HepG2 (cell line): ENCODE data around the gene EPN2. TPM values are rescaled to one million over a fixed set of nuclear protein-coding genes. Genes with fewer than 3 reads are reported as not detected.

Experiments used
- ATAC-seq: fragments of 200-7000 bp; cut with Tn5 transposase; 3 replicates; pipeline ENCODE4 v1.9.1; 2020; ENCODE audit warnings: mild to moderate bottlenecking, moderate library complexity
- BruUV-seq: library from RNA; stranded (reverse); fragments of 400-500 nt; replicated peaks from 2 replicates; lab custom pipeline; 2021; lab: Mats Ljungman, UMichigan
- CTCF ChIA-PET: fragments of 300-600 bp; formaldehyde crosslinking; extraction: SDS; loops from one replicate; lab custom pipeline; 2021; ENCODE audit warnings: low total read pairs, inconsistent platforms, low intra/inter-chr PET ratio; lab: Yijun Ruan, JAX
- POLR2A ChIA-PET: fragments of 350-600 bp; sonication (Branson Sonifier 250); formaldehyde crosslinking; loops from one replicate; lab custom pipeline; 2020; ENCODE audit warnings: antibody characterized with exemption, inconsistent platforms; lab: Yijun Ruan, JAX
- DNase-seq: peaks from one replicate; pipeline ENCODE4 v3.0.0-alpha.2; 2015; ENCODE audit warnings: low spot score
- FAIRE-seq: peaks from 3 replicates; lab custom pipeline; 2011; peaks lifted over from hg19 to GRCh38; lab: Jason Lieb, UNC
- H2AFZ ChIP-seq: one replicate; pipeline ENCODE4 v1.6.1; 2011; ENCODE audit warnings: low read length, inconsistent platforms
- H3K27ac ChIP-seq: fragments of 300-600 bp; 3 replicates; pipeline ENCODE4 v1.8.0; 2011; ENCODE audit warnings: mixed run types, mild to moderate bottlenecking, mixed read lengths, low read length, inconsistent platforms; ENCODE audit not compliant: insufficient read depth; ENCODE audit errors: extremely low read length
- H3K27me3 ChIP-seq, 2 experiments: fragments of 200-600 bp in 1 of 2; 2 replicates in 1 of 2; 3 replicates in 1 of 2; pipeline versions ENCODE4 v1.6.0 to v1.8.0; 2011; ENCODE audit warnings: low read length in 2 of 2, mild to moderate bottlenecking in 2 of 2, moderate library complexity in 2 of 2, inconsistent platforms in 1 of 2; ENCODE audit not compliant: insufficient read depth in 2 of 2, control insufficient read depth in 1 of 2
- H3K36me3 ChIP-seq, 2 experiments: fragments of 200-600 bp in 1 of 2; replicated peaks in 1 of 2; 2 replicates in 1 of 2; 3 replicates in 1 of 2; pipeline versions ENCODE4 v1.5.1 to v1.8.0; 2011; ENCODE audit warnings: low read length in 2 of 2, inconsistent platforms in 1 of 2; ENCODE audit not compliant: insufficient read depth in 2 of 2, control insufficient read depth in 1 of 2
- H3K4me1 ChIP-seq: 2 replicates; pipeline ENCODE4 v1.5.1; 2012; ENCODE audit warnings: low read length, inconsistent platforms; ENCODE audit not compliant: insufficient read depth
- H3K4me2 ChIP-seq: 2 replicates; pipeline ENCODE4 v1.6.0; 2011; ENCODE audit warnings: low read depth, low read length, inconsistent platforms
- H3K4me3 ChIP-seq, 3 experiments: fragments of 200-600 bp in 1 of 3; sonication (generic), shearing (Covaris generic) in 1 of 3; replicated peaks in 1 of 3; 2 replicates each; pipeline ENCODE4 v1.5.1; 2011 to 2016; ENCODE audit warnings: low read length in 3 of 3, inconsistent platforms in 2 of 3, low read depth in 2 of 3, mild to moderate bottlenecking in 2 of 3, control low read depth in 1 of 3, mixed read lengths in 1 of 3; ENCODE audit not compliant: insufficient read depth in 1 of 3
- H3K79me2 ChIP-seq: one replicate; pipeline ENCODE4 v1.6.1; 2011; ENCODE audit warnings: low read length, inconsistent platforms; ENCODE audit not compliant: insufficient read depth
- H3K9ac ChIP-seq: 2 replicates; pipeline ENCODE4 v1.6.0; 2011; ENCODE audit warnings: mild to moderate bottlenecking, low read depth, low read length, inconsistent platforms; ENCODE audit not compliant: insufficient read depth
- H3K9me3 ChIP-seq: 2 replicates; pipeline ENCODE4 v1.5.1; 2012; ENCODE audit warnings: mild to moderate bottlenecking, low read length
- H4K20me1 ChIP-seq: 2 replicates; pipeline ENCODE4 v1.6.0; 2011; ENCODE audit warnings: inconsistent platforms, mild to moderate bottlenecking, low read length, moderate library complexity; ENCODE audit not compliant: insufficient read depth
- AGO1 ChIP-seq: fragments of 200-400 bp; formaldehyde crosslinking; IDR thresholded peaks from 2 replicates; pipeline ENCODE4 v1.6.1; 2017; ENCODE audit warnings: mild to moderate bottlenecking, low read depth, low read length, moderate library complexity; ENCODE audit not compliant: poor library complexity, severe bottlenecking
- GPBP1L1 ChIP-seq: sonication (generic); formaldehyde crosslinking; IDR thresholded peaks from 2 replicates; pipeline ENCODE4 v1.5.0; 2020; ENCODE audit warnings: mild to moderate bottlenecking, missing genetic modification reagents
- IKZF4 ChIP-seq: sonication (generic); formaldehyde crosslinking; IDR thresholded peaks from 2 replicates; pipeline ENCODE4 v1.5.1; 2020; ENCODE audit warnings: borderline replicate concordance, mild to moderate bottlenecking, low read depth, missing genetic modification reagents; ENCODE audit errors: not compliant biosample characterization
- IRX3 ChIP-seq: sonication (generic); formaldehyde crosslinking; IDR thresholded peaks from 2 replicates; pipeline ENCODE4 v1.8.1; 2023; ENCODE audit warnings: mild to moderate bottlenecking, low read depth, missing genetic modification reagents, borderline replicate concordance
- MXD4 ChIP-seq: IDR thresholded peaks from 2 replicates; pipeline ENCODE4 v1.6.1; 2016; ENCODE audit warnings: mild to moderate bottlenecking, missing biosample characterization, missing genetic modification reagents
- REXO4 ChIP-seq: sonication (generic); formaldehyde crosslinking; IDR thresholded peaks from 2 replicates; pipeline ENCODE4 v1.8.0; 2022; ENCODE audit warnings: missing genetic modification reagents, mild to moderate bottlenecking, borderline replicate concordance
- SP1 ChIP-seq, 2 experiments: fragments of 450-650 bp in 1 of 2; sonication (generic) in 1 of 2; formaldehyde crosslinking in 1 of 2; IDR thresholded peaks; 2 replicates each; pipeline versions ENCODE4 v1.4.0 to v1.6.1; 2016 to 2020; ENCODE audit warnings: missing genetic modification reagents in 1 of 2
- TEF ChIP-seq: sonication (generic); formaldehyde crosslinking; IDR thresholded peaks from 2 replicates; pipeline ENCODE4 v1.5.0; 2020; ENCODE audit warnings: missing genetic modification reagents
- ZBTB42 ChIP-seq: sonication (generic); formaldehyde crosslinking; IDR thresholded peaks from 2 replicates; pipeline ENCODE4 v1.5.0; 2020; ENCODE audit warnings: mild to moderate bottlenecking, missing genetic modification reagents
- ZNF143 ChIP-seq: sonication (generic); formaldehyde crosslinking; IDR thresholded peaks from 2 replicates; pipeline ENCODE4 v1.4.0; 2020; ENCODE audit warnings: missing genetic modification reagents
- ZNF30 ChIP-seq: sonication (generic); formaldehyde crosslinking; IDR thresholded peaks from 2 replicates; pipeline ENCODE4 v1.5.0; 2020; ENCODE audit warnings: mild to moderate bottlenecking, missing genetic modification reagents
- ZNF350 ChIP-seq: sonication (generic); formaldehyde crosslinking; IDR thresholded peaks from 2 replicates; pipeline ENCODE4 v1.4.0; 2020; ENCODE audit warnings: mild to moderate bottlenecking, low read depth, missing genetic modification reagents, borderline replicate concordance
- ZNF513 ChIP-seq: sonication (generic); formaldehyde crosslinking; conservative IDR thresholded peaks from 2 replicates; pipeline ENCODE4 v1.5.0; 2020; ENCODE audit warnings: missing genetic modification reagents
- ZNF530 ChIP-seq: sonication (generic); formaldehyde crosslinking; IDR thresholded peaks from 2 replicates; pipeline ENCODE4 v1.5.0; 2020; ENCODE audit warnings: low read depth, mild to moderate bottlenecking, missing genetic modification reagents
- ZNF878 ChIP-seq: sonication (generic); formaldehyde crosslinking; IDR thresholded peaks from 2 replicates; pipeline ENCODE4 v1.8.1; 2023; ENCODE audit warnings: mild to moderate bottlenecking, missing genetic modification reagents, moderate library complexity
- WGBS: methylation state at CpG from one replicate; pipeline ENCODE4 v1.1.6; 2017; ENCODE audit warnings: low lambda C conversion rate; 5-methylcytosine and 5-hydroxymethylcytosine counted together
- in situ Hi-C: cut with HindIII; loops from 2 replicates; pipeline ENCODE4 v1.10.0; 2017; ENCODE audit warnings: low pct_unique_long_range_greater_than_20kb; ENCODE audit not compliant: extremely low pct_ligation_motif_present
- intact Hi-C: fragments of 100-400 bp; cut with micrococcal nuclease; formaldehyde crosslinking; loops from one replicate; pipeline ENCODE4 v1.10.0; 2022; ENCODE audit not compliant: unreplicated experiment
- polyA plus RNA-seq, 8 experiments: library from polyadenylated mRNA; depleted of rRNA in 3 of 8; stranded (reverse) in 7 of 8; unstranded in 1 of 8; fragments of >200 nt; fragmentation: Illumina TruSeq in 4 of 8; extraction: Trizol in 4 of 8; gene quantifications; 2 replicates each; pipeline versions ENCODE4 v1.2.1 to v1.2.3, GENCODE V29; 2011 to 2016; ENCODE audit warnings: low read depth in 4 of 8, missing spikeins in 1 of 8, mixed read lengths in 1 of 8; ENCODE audit not compliant: insufficient read depth in 1 of 8
- total RNA-seq, 5 experiments: library from RNA; depleted of rRNA; stranded (reverse); fragments of >200 nt; fragmentation: Illumina TruSeq; extraction: Trizol; gene quantifications; 2 replicates each; pipeline ENCODE4 v1.2.3, GENCODE V29; 2016; ENCODE audit warnings: low read depth in 1 of 5

Gene EPN2
- total and polyA plus RNA-seq, 2 of the 13 experiments (the other 11 are each of a cell fraction or from before 2014, with no cell fraction given): 7.8 to 19.2 TPM

- no peak for TF ChIP-seq REXO4 (CRISPR knock-in tag)
- TF ChIP-seq, all 625 proteins: peak for 0
Observed at GRCh38 chr17:19301973-19302372, 64.8 kb downstream of the EPN2 start (continued).

GRCh38 chr17:19302791-19303331, 65.7 kb downstream of the EPN2 start:
- in situ Hi-C loops: no loop called here
- no peak for TF ChIP-seq ZNF30 (CRISPR knock-in tag)
- no peak for TF ChIP-seq SP1 (IDR thresholded peaks at IDR 0.05)
- TF ChIP-seq SP1 (CRISPR knock-in tag; IDR thresholded peaks at IDR 0.05): no peak
- no peak for TF ChIP-seq IKZF4 (CRISPR knock-in tag)
- TF ChIP-seq ZNF513: no peak
- TF ChIP-seq ZNF350 (CRISPR knock-in tag): no peak
- no peak for TF ChIP-seq GPBP1L1 (CRISPR knock-in tag)
- no peak for TF ChIP-seq ZNF530 (CRISPR knock-in tag)
- TF ChIP-seq TEF (CRISPR knock-in tag): no peak
- no peak for TF ChIP-seq MXD4 (CRISPR knock-in tag)
- TF ChIP-seq IRX3 (CRISPR knock-in tag): no peak
- no peak for TF ChIP-seq ZNF143 (CRISPR knock-in tag)
- no peak for TF ChIP-seq ZBTB42 (CRISPR knock-in tag)
- TF ChIP-seq ZNF878 (CRISPR knock-in tag): no peak
- TF ChIP-seq AGO1: no peak
- TF ChIP-seq, all 625 proteins: peak for 0
- Histone ChIP-seq H3K27ac (no peak overlapping the region), H3K27me3 (no peaks in the 10 kb centered on the region), H3K4me3 (no peak overlapping the region), H3K9me3 (no peaks in the 10 kb centered on the region), H3K4me2 (no peak overlapping the region), H4K20me1 (0 out of 2 replicates have a peak, but pooled peaks cover 2% of the 10 kb centered on the region), H3K9ac (no peak overlapping the region), H3K79me2 (no peaks in the 10 kb centered on the region), H2AFZ (no peak overlapping the region), H3K4me1 (peaks cover 36% of the 10 kb centered on the region), H3K36me3 (no peaks in the 10 kb centered on the region)
- intact Hi-C loops: no loop called here
- DNase-seq (no peak), ATAC-seq (no peak), FAIRE-seq (no peak)
- no TSS peak for BruUV-seq
- 97% methylated on average over 3 of the region's 9 CpGs for WGBS
- ChIA-PET POLR2A (interaction anchor here (0.6 kb wide), 1 partner anchor 25 kb away, joined by 3 read pairs; no protein-coding TSS in a partner anchor), CTCF (no interaction called here)
